Kasumi-1 (cell line): ENCODE measurements around the gene ATG9B.

ENCODE experiments used
- DNase-seq, 2 experiments: peaks; one replicate each; lab custom pipeline; 2025; lab: John Stamatoyannopoulos, UW

The ATG9B gene

GRCh38 chr7:150979713-150980390 lies 44.4 kb downstream of the ATG9B start:
- no peak for DNase-seq

GRCh38 chr7:150978126-150978789 lies 46.0 kb downstream of the ATG9B start, which contains the start of gene KCNH2:
Gene KCNH2, minus strand, starts transcription at chr7:150978321. Its CDS starts 408 bp downstream, at chr7:150977913.
- DNase-seq = no peak

- no peak for DNase-seq
Observed at GRCh38 chr7:150977382-150978125, 46.7 kb downstream of the ATG9B start.

GRCh38 chr7:150976529-150977381 lies 47.5 kb downstream of the ATG9B start:
- DNase-seq = no peak

GRCh38 chr7:150975536-150976319 lies 48.6 kb downstream of the ATG9B start:
- no peak for DNase-seq

- peak; percentile 20 to 31 for DNase-seq
Observed at GRCh38 chr7:150974468-150975391, 49.6 kb downstream of the ATG9B start.

GRCh38 chr7:150973571-150974451 lies 50.5 kb downstream of the ATG9B start:
- no peak for DNase-seq

- no peak for DNase-seq
Observed at GRCh38 chr7:150972741-150973140, 51.6 kb downstream of the ATG9B start.

- no peak for DNase-seq
Observed at GRCh38 chr7:150972023-150972468, 52.2 kb downstream of the ATG9B start.

- DNase-seq = no peak
Observed at GRCh38 chr7:150971242-150972022, 52.9 kb downstream of the ATG9B start.

GRCh38 chr7:150970424-150970823 lies 53.9 kb downstream of the ATG9B start:
- no peak for DNase-seq

- no peak for DNase-seq
Observed at GRCh38 chr7:150969475-150969874, 54.8 kb downstream of the ATG9B start.

GRCh38 chr7:150968734-150969372 lies 55.4 kb downstream of the ATG9B start:
- no peak for DNase-seq

- no peak for DNase-seq
Observed at GRCh38 chr7:150968056-150968733, 56.1 kb downstream of the ATG9B start.

GRCh38 chr7:150967349-150967748 lies 56.9 kb downstream of the ATG9B start:
- DNase-seq = no peak

GRCh38 chr7:150966002-150966401 lies 58.3 kb downstream of the ATG9B start:
- no peak for DNase-seq

- DNase-seq = no peak
Observed at GRCh38 chr7:150965273-150965830, 58.9 kb downstream of the ATG9B start.
